Measurements from ENCODE around the gene CHRND.
A peak's percentile ranks its signal among the peaks of the same experiment; 100 is the strongest.

The CHRND gene

DNA sequence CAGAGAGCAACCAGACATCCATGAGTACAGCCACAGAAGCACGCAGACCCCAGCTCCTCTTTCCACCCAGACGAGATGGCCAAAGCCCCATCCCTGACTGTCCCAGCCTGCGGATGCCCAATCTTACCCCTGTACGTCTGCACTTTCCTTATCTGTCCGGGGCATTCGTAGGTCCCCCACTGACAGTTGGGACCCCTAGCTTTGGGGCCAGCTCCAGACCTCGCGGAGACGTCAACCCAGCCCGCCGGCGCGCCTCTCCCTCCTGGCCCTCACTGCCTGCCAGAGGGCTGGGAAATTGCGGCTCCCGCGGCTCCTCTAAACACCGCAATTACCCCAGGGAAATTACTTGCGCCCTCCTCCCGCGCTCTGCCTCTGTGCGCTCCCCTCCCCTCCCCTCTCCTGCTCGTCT lies 40.6 kb upstream of the CHRND start:
- Mint-ChIP-seq H3K9me3 (no peaks in the 10 kb centered on the region), H3K27me3 (peaks cover 63% of the 10 kb centered on the region), H3K4me1 (ENCODE audit: low read depth) (peaks cover 8% of the 10 kb centered on the region), H3K4me3 (no peak overlapping the region), H3K27ac (no peak overlapping the region), H3K36me3 (ENCODE audit: low read depth) (no peaks in the 10 kb centered on the region)
- no peak for DNase-seq

DNA sequence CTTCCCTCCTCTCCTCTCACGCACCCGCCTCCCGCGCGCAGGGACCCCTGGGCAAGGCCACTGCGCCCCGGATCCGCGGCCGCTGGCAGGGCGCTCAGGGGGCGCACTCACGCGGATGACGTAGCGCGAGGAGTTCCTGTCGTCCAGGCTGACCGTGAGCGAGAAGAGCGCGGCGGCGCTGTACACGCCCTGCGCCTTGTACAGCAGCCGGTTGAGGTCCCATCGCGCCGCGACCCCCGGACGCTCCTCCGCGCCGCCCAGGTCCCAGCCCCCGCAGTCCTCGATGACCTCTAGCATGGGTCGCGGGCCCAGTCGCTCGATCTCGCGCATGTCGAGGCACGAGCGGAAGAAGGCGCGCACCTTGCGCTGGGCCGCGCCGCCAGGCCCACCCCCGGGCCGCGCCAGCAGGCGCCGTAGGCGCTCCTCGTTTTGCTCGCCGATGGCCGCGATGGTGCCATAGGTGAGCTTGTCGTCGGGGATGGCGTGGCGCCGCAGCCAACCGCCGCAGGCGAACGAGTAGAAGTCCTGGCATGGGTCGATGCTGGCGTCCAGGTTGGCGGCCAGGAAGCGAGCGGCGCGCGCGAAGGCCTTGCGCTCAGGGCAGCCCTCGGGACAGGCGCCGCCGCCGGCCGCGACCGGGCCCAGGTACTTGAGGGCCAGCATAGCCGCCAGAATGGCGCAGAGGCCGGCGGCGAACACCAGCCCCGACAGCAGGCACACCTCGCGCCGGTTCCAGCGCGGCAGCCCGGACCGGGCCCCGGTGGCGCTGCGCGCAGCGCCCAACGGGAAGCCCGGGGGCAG lies 40.0 kb upstream of the CHRND start:
- no peak overlapping the region for H3K4me3 Mint-ChIP-seq
- H3K27ac Mint-ChIP-seq: no peak overlapping the region
- no peak for DNase-seq
- H3K4me1 Mint-ChIP-seq (ENCODE audit: low read depth): peaks cover 8% of the 10 kb centered on the region
- no peaks in the 10 kb centered on the region for H3K9me3 Mint-ChIP-seq
- peaks cover 66% of the 10 kb centered on the region for H3K27me3 Mint-ChIP-seq
- no peaks in the 10 kb centered on the region for H3K36me3 Mint-ChIP-seq (ENCODE audit: low read depth)

GRCh38 chr2:232486558-232487384 lies 39.2 kb upstream of the CHRND start:
- Mint-ChIP-seq H3K4me3 (peak overlapping the region; percentile 46), H3K9me3 (no peaks in the 10 kb centered on the region)

DNA sequence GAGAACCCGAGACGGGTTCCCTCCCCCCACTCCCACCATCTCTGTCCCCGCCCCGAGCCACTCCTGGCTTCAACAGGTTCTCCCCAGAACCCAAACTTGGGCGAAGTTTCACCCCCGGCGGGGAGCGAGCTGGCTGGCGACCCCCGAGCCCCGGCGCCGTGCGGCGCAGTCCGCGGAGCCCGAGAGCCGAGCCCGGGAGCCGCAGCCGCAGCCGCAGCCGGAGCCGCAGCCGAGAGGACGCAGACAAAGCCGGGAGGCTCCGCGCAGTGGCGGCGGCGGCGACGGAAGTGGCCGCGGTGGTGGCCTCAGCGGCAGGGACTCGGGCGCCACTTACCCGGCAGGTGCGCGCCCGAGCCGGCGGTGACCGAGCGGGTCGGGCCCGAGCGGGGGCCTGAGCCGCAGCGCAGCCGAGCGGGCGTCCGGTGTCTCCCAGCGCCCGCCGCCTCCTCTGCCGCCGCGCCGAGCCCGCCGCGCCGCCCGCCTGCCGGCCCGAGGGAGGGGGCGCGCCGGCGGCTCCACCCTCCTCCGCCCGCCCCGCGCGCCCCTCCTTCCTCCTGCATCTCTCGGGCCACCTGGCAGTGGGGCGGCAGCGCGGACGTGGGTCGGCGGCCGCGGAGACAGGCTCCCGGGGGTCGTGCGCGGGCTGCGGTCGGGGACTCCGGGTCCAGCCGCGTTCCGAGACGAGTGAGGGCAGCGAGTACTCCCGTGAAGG lies 38.4 kb upstream of the CHRND start, which contains the start of gene ECEL1:
TSS of gene ECEL1 (minus strand) at position 450 of the 712 bp plus-strand sequence. CDS start 1,181 bp downstream, outside the sequence.
- no peak for DNase-seq
- no peaks in the 10 kb centered on the region for H3K36me3 Mint-ChIP-seq (ENCODE audit: low read depth)
- no peaks in the 10 kb centered on the region for H3K9me3 Mint-ChIP-seq
- H3K27ac Mint-ChIP-seq: no peak within 1 kb of the TSS
- H3K27me3 Mint-ChIP-seq: peaks cover 67% of the 10 kb centered on the region
- peak within 1 kb of the TSS; percentile 46 for H3K4me3 Mint-ChIP-seq
- H3K4me1 Mint-ChIP-seq (ENCODE audit: low read depth): peaks cover 8% of the 10 kb centered on the region

More at GRCh38 chr2:232486558-232487384, 39.2 kb upstream of the CHRND start:
- DNase-seq: no peak
- peaks cover 8% of the 10 kb centered on the region for H3K4me1 Mint-ChIP-seq (ENCODE audit: low read depth)
- H3K27ac Mint-ChIP-seq: no peak overlapping the region
- H3K36me3 Mint-ChIP-seq (ENCODE audit: low read depth): no peaks in the 10 kb centered on the region
- H3K27me3 Mint-ChIP-seq: peaks cover 70% of the 10 kb centered on the region

DNA sequence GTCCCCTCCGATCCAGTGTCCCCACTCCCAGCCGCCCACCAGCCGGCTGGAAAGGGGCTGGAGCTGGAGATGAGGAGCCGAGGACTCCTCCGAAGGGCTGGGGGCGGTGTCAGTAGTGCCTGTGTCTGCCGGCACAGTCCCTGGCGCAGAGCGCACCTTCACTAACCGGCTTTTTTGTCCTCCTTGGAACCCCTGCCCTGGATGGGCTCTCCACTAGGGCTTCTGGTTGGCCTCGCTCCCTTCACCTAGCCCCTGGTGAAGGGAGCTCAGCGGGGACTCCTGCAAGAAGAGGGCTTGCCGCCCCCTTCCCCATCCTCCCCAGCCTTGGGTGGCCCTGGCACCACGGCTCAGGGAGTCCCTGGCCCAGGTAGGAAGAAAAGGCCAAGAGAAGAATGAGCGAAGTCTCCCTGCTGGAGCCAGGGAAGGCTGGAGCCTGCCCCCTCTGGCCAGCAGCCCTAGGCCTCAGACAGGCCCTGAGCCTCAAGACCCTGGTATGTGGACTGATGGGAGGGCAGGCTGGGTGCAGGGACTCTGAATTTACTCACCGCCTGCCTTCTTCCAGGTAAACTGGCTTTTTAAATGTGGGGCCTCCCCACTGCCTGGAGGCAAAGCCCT lies 37.8 kb upstream of the CHRND start:
- Mint-ChIP-seq H3K4me3 (no peak overlapping the region), H3K27ac (no peak overlapping the region), H3K9me3 (no peaks in the 10 kb centered on the region), H3K36me3 (ENCODE audit: low read depth) (no peaks in the 10 kb centered on the region), H3K27me3 (peaks cover 62% of the 10 kb centered on the region), H3K4me1 (ENCODE audit: low read depth) (peaks cover 8% of the 10 kb centered on the region)
- DNase-seq: no peak

DNA sequence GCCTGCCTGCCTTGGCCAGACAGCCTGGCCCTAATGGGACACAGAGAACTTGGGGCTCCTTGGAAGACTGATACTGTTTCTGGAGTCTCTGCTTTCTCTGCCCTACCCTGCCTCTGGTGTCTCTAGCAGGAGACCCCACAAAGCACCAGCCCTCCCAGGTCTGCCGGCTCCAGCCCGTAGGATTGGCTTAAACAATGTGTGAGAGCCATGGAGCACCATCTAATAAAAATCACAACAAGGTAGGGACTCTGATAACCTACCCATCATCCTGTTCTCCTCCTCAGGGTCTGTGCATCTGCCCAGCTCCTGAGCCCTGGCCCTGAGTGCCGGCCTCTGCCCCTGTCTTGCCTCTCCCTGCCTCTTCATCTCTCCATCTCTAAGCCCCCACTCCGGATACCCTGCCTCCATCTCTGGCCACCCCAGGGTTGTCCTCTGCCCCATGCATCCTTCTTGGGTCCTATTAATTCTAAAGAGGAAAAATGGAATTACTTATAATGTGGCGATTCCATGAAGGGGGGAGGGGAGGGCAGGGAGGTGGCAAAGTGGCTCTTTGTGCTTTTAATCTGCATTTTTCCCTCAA lies 37.1 kb upstream of the CHRND start:
- Mint-ChIP-seq H3K27me3 (peaks cover 56% of the 10 kb centered on the region), H3K27ac (no peak overlapping the region), H3K9me3 (no peaks in the 10 kb centered on the region), H3K4me3 (no peak overlapping the region), H3K36me3 (ENCODE audit: low read depth) (no peaks in the 10 kb centered on the region), H3K4me1 (ENCODE audit: low read depth) (peaks cover 8% of the 10 kb centered on the region)
- no peak for DNase-seq

- H3K36me3 Mint-ChIP-seq (ENCODE audit: low read depth): no peaks in the 10 kb centered on the region
- H3K4me3 Mint-ChIP-seq: no peak overlapping the region
- peaks cover 48% of the 10 kb centered on the region for H3K27me3 Mint-ChIP-seq
- H3K27ac Mint-ChIP-seq: no peak overlapping the region
- peaks cover 8% of the 10 kb centered on the region for H3K4me1 Mint-ChIP-seq (ENCODE audit: low read depth)
- no peak for DNase-seq
- H3K9me3 Mint-ChIP-seq: no peaks in the 10 kb centered on the region
These were observed 36.3 kb upstream of the CHRND start for GRCh38 chr2:232489516-232490220.

DNA sequence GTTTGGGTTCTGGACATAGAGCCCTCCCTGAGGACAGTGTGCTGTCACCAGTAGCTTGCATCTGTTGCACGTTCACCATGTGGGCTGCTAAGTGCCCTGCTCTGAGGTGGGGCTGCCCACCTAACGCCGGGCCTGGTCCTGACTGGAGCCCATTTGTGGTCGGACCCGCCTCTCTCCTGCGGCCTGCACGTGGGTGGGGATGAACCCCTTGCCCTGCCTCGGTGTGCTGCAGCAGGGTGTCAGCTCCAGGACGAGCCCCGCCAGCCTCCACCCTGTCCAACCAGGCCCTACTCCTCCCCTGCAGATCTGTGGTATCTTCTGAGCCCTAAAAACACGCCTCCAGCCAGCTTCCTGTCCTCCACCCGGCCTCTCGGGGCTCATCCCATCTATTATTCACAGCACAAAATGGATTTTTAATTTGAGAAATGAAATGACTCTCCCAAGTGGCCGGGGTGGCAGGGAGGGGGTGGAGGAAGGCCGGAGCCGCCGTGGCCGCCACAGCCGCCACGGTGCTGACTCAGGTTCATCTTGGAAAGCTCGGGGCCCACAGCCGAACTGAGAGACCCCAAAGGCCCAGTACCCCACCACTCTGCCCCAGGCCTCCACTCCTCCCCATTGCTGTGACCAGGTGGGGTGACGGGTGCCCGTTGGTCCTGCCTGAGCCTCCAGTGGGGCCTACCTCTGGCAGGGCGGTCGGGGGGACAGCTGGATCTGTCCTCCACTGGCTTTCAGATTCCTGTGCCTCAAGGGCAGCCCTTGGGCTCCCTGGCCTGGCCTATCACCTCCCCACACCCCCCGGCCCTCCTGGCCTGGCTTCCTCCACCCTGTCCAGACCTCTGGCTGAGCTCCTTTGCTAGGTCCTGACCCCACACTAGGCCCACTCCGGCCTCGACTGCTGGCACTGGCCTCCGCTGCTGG lies 35.5 kb upstream of the CHRND start:
- H3K9me3 Mint-ChIP-seq: no peaks in the 10 kb centered on the region
- no peak overlapping the region for H3K4me3 Mint-ChIP-seq
- DNase-seq: no peak
- peaks cover 3% of the 10 kb centered on the region for H3K4me1 Mint-ChIP-seq (ENCODE audit: low read depth)
- H3K27ac Mint-ChIP-seq: no peak overlapping the region
- no peaks in the 10 kb centered on the region for H3K36me3 Mint-ChIP-seq (ENCODE audit: low read depth)
- H3K27me3 Mint-ChIP-seq: peaks cover 40% of the 10 kb centered on the region

- DNase-seq: no peak
- Mint-ChIP-seq H3K4me1 (ENCODE audit: low read depth) (peaks cover 3% of the 10 kb centered on the region), H3K27ac (no peak overlapping the region), H3K4me3 (no peak overlapping the region), H3K9me3 (no peaks in the 10 kb centered on the region), H3K27me3 (peaks cover 36% of the 10 kb centered on the region), H3K36me3 (ENCODE audit: low read depth) (no peaks in the 10 kb centered on the region)
These were observed 34.7 kb upstream of the CHRND start for GRCh38 chr2:232491139-232491780.

DNA sequence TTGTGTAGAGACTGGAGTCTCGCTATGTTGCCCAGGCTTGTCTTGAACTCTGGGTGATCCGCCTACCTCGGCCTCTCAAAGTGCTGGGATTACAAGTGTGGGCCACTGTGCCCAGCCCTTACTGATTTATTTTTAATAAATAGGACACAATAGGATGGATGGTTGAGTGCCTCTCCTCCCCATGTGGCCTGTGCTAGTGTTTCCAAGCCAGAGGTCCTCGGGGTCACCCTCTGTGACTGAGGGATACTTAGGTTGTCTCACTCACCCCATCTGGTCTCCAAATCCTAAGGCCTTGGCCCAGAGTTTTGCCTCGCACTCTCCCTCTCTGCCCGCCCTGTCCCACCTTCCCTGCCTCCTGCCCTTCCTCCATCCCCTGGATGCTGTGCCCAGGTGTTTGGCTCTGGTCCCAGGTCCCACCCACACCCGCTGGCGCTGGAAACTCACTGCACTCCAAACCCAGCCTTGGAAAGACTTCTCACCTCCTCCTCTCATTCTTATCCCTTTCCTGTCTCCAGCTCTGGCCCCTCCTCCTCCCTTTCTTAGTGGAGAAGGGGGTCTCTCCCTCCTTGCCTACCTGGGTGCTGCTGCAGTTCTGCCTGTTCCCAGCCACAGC lies 33.6 kb upstream of the CHRND start:
- H3K9me3 Mint-ChIP-seq: no peaks in the 10 kb centered on the region
- no peak overlapping the region for H3K4me3 Mint-ChIP-seq
- DNase-seq: no peak
- peaks cover 31% of the 10 kb centered on the region for H3K27me3 Mint-ChIP-seq
- H3K27ac Mint-ChIP-seq: no peak overlapping the region
- no peaks in the 10 kb centered on the region for H3K4me1 Mint-ChIP-seq (ENCODE audit: low read depth)
- H3K36me3 Mint-ChIP-seq (ENCODE audit: low read depth): no peaks in the 10 kb centered on the region

DNA sequence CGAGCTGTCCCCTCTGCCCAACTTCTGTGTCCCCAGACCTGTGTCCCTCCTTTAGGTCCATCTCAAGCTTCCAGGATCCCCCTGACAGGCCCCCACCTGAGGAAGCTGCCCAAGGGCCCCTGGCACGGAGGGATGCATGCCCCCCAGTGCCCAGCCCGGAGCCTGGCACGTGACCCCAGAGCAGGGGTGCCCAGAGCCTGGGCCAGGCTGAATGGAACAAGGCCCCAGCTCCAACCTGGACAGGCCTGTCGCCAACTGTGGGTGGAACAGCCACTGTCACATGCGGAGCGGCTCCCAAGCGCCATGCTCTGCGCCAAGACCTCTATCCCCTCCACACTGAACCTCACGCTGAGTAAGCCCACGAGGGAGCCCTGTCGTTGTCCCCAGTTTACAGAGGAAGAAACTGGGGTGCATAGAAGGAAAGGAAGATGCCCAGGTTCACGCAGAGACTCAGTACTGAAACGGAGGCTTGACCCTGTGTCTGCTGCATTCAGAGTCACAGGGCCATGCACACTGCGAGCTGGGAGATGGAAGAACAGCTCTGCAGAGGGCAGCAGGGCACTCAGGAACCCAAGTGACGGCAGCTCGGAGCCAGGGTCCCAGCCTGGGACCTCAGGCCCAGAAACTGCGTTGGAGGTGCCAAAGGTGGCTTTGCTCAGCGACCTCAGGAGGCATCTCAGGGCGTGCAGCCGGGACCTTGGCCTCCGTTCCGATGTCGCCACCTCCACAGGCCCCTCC lies 32.8 kb upstream of the CHRND start:
- no peaks in the 10 kb centered on the region for H3K36me3 Mint-ChIP-seq (ENCODE audit: low read depth)

More for the DNA sequence above, 32.8 kb upstream of the CHRND start:
- Mint-ChIP-seq H3K27me3 (peaks cover 28% of the 10 kb centered on the region), H3K4me3 (no peak overlapping the region), H3K9me3 (no peaks in the 10 kb centered on the region), H3K4me1 (ENCODE audit: low read depth) (no peaks in the 10 kb centered on the region), H3K27ac (no peak overlapping the region)
- no peak for DNase-seq
